Neutrophil (primary cell): Measurements from ENCODE around the gene CGB7.

Experiments
- H3K27ac ChIP-seq: fragments of 200-600 bp; sonication (generic); 2 replicates; pipeline ENCODE4 v1.5.1; 2016; ENCODE audit warnings: mild to moderate bottlenecking, moderate library complexity
- H3K27me3 ChIP-seq: fragments of 200-600 bp; sonication (generic); 2 replicates; pipeline ENCODE4 v1.6.0; 2016; ENCODE audit warnings: mild to moderate bottlenecking
- H3K36me3 ChIP-seq: fragments of 200-600 bp; sonication (generic); 2 replicates; pipeline ENCODE4 v1.5.1; 2017
- H3K4me1 ChIP-seq, 2 experiments: fragments of 200-600 bp in 1 of 2; sonication (generic) in 1 of 2; 1 replicate in 1 of 2; 2 replicates in 1 of 2; pipeline versions ENCODE4 v1.5.1 to v1.6.1; 2013 to 2016; ENCODE audit warnings: low read depth in 1 of 2, low read length in 1 of 2, mild to moderate bottlenecking in 1 of 2, moderate library complexity in 1 of 2; ENCODE audit not compliant: control insufficient read depth in 1 of 2, insufficient read depth in 1 of 2
- H3K4me3 ChIP-seq, 2 experiments: fragments of 200-600 bp in 1 of 2; sonication (generic) in 1 of 2; 1 replicate in 1 of 2; 2 replicates in 1 of 2; pipeline ENCODE4 v1.5.1; 2013 to 2016; ENCODE audit warnings: low read depth in 1 of 2, low read length in 1 of 2, mild to moderate bottlenecking in 1 of 2, moderate library complexity in 1 of 2
- H3K9me3 ChIP-seq: fragments of 200-600 bp; sonication (generic); 2 replicates; pipeline ENCODE4 v1.5.1; 2016
- TF ChIP-seq, protein P1 (sequence below): fragments of 200-600 bp; sonication (generic); IDR thresholded peaks from 2 replicates; pipeline ENCODE4 v1.5.1; 2016; ENCODE audit warnings: antibody characterized with exemption

Gene CGB7

DNA sequence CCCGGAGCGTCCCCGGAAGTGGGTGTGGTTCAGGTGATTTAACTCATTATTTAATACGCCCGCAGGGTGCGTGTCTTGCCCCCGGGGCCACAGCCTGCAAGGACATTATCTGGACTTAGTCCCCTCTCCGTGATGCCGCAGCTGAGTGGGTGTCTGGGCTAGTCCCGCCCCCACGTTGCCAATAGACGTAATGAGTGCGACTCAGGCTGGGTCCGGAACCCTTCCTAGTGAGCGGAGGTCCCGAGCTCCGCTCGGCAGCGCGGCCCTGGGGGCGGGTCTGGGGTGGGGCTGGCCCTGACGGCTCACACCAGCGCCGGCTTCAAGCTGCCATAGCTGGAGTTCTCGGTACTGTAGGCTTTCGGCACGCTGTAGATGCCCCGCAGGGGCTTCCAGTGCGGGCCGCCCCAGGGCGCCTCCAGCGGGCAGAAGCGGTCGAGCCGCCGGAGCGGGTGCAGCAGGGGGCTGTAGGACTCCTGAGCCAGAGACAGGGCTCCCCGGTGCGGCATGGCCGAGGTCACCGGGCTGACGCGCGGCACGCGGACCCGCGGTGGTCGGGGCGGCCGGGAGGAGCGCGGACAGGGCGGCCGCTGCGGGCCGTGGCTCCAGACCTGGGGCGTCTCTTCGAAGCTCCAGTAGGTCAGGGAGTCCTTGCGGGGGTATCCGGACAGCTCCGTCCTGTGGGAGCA, 39.7 kb downstream of the CGB7 start:
- TF ChIP-seq, protein P1, sequence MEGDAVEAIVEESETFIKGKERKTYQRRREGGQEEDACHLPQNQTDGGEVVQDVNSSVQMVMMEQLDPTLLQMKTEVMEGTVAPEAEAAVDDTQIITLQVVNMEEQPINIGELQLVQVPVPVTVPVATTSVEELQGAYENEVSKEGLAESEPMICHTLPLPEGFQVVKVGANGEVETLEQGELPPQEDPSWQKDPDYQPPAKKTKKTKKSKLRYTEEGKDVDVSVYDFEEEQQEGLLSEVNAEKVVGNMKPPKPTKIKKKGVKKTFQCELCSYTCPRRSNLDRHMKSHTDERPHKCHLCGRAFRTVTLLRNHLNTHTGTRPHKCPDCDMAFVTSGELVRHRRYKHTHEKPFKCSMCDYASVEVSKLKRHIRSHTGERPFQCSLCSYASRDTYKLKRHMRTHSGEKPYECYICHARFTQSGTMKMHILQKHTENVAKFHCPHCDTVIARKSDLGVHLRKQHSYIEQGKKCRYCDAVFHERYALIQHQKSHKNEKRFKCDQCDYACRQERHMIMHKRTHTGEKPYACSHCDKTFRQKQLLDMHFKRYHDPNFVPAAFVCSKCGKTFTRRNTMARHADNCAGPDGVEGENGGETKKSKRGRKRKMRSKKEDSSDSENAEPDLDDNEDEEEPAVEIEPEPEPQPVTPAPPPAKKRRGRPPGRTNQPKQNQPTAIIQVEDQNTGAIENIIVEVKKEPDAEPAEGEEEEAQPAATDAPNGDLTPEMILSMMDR, result no peak
- peaks cover 27% of the 10 kb centered on the region for H3K36me3 ChIP-seq
- peaks cover 23% of the 10 kb centered on the region in 2 experiments for H3K4me1 ChIP-seq
- H3K27ac ChIP-seq, result no peak overlapping the region
- H3K4me3 ChIP-seq, result peak overlapping the region in 1 of 2 experiments; percentile 55
- peaks cover 57% of the 10 kb centered on the region for H3K27me3 ChIP-seq
- H3K9me3 ChIP-seq, result no peaks in the 10 kb centered on the region

GRCh38 chr19:49017041-49017665, 40.4 kb downstream of the CGB7 start, which contains the start of gene LHB:
TSS of gene LHB (minus strand) at chr19:49017091. CDS start at chr19:49017081, 10 bp downstream.
- TF ChIP-seq, protein P1, result no peak
- Histone ChIP-seq H3K4me3 (peak within 1 kb of the TSS in 1 of 2 experiments; percentile 55), H3K4me1 (peaks cover 23% of the 10 kb centered on the region in 2 experiments), H3K27ac (no peak within 1 kb of the TSS), H3K9me3 (no peaks in the 10 kb centered on the region), H3K36me3 (peaks cover 33% of the 10 kb centered on the region), H3K27me3 (peaks cover 52% of the 10 kb centered on the region)

- peaks cover 42% of the 10 kb centered on the region for H3K36me3 ChIP-seq
- peaks cover 43% of the 10 kb centered on the region for H3K27me3 ChIP-seq
- no peak overlapping the region for H3K4me3 ChIP-seq
- peaks cover 23% of the 10 kb centered on the region in 2 experiments for H3K4me1 ChIP-seq
- TF ChIP-seq, protein P1, result no peak
- no peaks in the 10 kb centered on the region for H3K9me3 ChIP-seq
- no peak overlapping the region for H3K27ac ChIP-seq
These were observed 41.3 kb downstream of the CGB7 start for GRCh38 chr19:49016067-49016839.

DNA sequence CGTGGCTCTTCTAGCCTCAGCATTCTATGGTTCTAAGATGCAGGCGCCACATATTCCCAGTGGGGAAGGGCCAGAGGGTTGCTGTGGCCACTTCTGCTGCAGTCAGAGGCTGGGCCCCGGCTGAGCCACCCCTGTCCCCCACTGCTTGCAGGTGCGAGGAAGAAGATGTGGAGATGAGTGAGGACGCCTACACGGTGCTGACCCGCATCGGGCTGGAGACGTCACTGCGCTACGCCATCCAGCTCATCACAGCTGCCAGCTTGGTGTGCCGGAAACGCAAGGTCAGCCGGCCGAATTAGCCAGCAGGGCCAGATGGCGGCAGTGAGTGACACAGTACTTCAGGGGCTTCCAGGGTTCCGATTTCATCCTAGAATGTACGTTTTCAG, 42.7 kb downstream of the CGB7 start:
- Histone ChIP-seq H3K27ac (no peak overlapping the region), H3K9me3 (no peaks in the 10 kb centered on the region), H3K4me1 (peaks cover 23% of the 10 kb centered on the region in 2 experiments), H3K36me3 (peaks cover 56% of the 10 kb centered on the region), H3K4me3 (no peak overlapping the region), H3K27me3 (peaks cover 29% of the 10 kb centered on the region)
- TF ChIP-seq, protein P1, result no peak

- TF ChIP-seq, protein P1, result no peak
- Histone ChIP-seq H3K4me1 (peaks cover 18 to 20% of the 10 kb centered on the region in 2 experiments), H3K27me3 (peaks cover 23% of the 10 kb centered on the region), H3K4me3 (no peak overlapping the region), H3K36me3 (peaks cover 62% of the 10 kb centered on the region), H3K9me3 (no peaks in the 10 kb centered on the region), H3K27ac (no peak overlapping the region)
These were observed 43.3 kb downstream of the CGB7 start for GRCh38 chr19:49014123-49014869.
